ENCODE data around the gene MRPL45. TPM values are rescaled to one million over a fixed set of nuclear protein-coding genes. Genes with fewer than 3 reads are reported as not detected.

The MRPL45 gene
- total and polyA plus RNA-seq, 10 of the 15 experiments (the other 5 are each of a cell fraction or from before 2014, with no cell fraction given): 37.5 to 128 (median 59.6) TPM

DNA sequence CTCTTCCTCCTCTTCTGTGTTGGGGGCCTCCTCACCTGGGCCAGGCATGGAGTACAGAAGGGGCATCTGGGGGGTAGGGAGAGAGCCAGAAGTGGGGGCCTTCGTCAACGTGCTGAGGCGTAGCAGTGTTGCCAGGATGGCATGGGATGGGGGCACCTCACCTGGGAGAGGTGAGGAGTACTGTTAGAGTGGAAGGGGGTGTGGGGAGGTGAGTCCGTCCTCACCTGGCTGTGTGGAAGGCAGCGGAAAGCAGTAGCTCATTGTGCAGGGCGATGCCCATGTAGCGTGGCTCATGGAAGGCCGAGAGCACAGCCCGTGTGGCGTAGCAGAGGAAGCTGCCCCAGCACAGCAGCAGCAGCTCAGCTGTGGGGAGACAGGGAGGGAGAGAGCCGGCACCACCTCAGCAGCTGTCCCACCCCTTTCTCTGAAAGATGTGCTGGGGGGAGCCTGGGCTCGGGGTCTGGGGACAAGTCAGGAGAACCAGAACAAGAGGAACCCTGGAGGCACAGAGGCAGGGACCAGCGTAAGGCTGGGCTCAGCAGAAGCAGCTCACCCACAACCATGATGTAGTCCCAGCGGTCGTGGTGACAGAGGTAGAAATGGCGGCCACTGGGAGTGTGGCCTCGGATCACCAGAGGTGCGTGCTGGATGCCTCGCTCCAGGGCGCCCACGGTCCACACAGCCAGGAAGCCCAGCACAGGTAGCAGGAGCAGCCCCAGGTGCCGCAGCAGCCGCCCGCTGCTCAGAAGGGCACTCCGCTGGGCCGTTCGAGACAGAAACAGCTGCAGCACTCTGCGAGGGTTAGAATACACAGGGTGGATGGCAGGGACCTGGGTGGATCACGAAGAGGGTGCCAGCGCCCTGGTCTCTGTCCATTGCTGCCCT is 37.8 kb downstream of the MRPL45 start:
- FAIRE-seq (no peak), DNase-seq (ENCODE audit: low read depth, low spot score) (no peak), ATAC-seq (no peak)
- Histone ChIP-seq H3K27me3 (replicated peaks in 1 of 2; ENCODE audit: control insufficient read depth in 2 of 2, insufficient read depth in 2 of 2, low read length in 1 of 2) (no peaks in the 10 kb centered on the region), H4K20me1 (ENCODE audit: control insufficient read depth, insufficient read depth) (no peaks in the 10 kb centered on the region), H3K4me1 (ENCODE audit: control insufficient read depth, insufficient read depth, low read length) (no peaks in the 10 kb centered on the region), H3K4me3 (no peak overlapping the region), H3K79me2 (ENCODE audit: control insufficient read depth, insufficient read depth, low read length) (no peaks in the 10 kb centered on the region), H2AFZ (ENCODE audit: control insufficient read depth, low read depth, low read length) (no peak overlapping the region), H3K4me2 (ENCODE audit: control insufficient read depth, insufficient read depth) (no peak overlapping the region), H3K9ac (ENCODE audit: control insufficient read depth, insufficient read depth, low read length) (no peak overlapping the region), H3K9me3 (replicated peaks; ENCODE audit: control insufficient read depth, insufficient read depth, low read length) (no peaks in the 10 kb centered on the region), H3K27ac (ENCODE audit: control insufficient read depth, insufficient read depth) (no peak overlapping the region), H3K36me3 (ENCODE audit: control insufficient read depth in 2 of 2, insufficient read depth in 2 of 2, low read length in 1 of 2) (no peaks in the 10 kb centered on the region)
- BruUV-seq (replicated peaks): no TSS peak
- ChIA-PET POLR2A (no interaction called here), RAD21 (ENCODE audit: unreplicated experiment) (interaction anchor here (1.5 to 2.0 kb wide), 2 partner anchors 15 to 79 kb away, joined by 3 to 8 read pairs; no protein-coding TSS in a partner anchor), CTCF (interaction anchor here (1.0 to 4.9 kb wide), 6 partner anchors 11 to 87 kb away, joined by 3 to 36 read pairs (median 13); no protein-coding TSS in a partner anchor), SMC1A (ENCODE audit: uncharacterized antibody, unreplicated experiment) (interaction anchor here (3.4 kb wide), 1 partner anchor 79 kb away, joined by 17 read pairs; no protein-coding TSS in a partner anchor)
- in situ Hi-C loops (cut with MboI): no loop called here
- intact Hi-C loops (cut with micrococcal nuclease; ENCODE audit: unreplicated experiment): no loop called here
- 45% methylated on average over 29 of the region's 30 CpGs for WGBS (ENCODE audit: insufficient coverage, insufficient replicate concordance, low lambda C conversion rate, missing lambda C conversion rate)
- no peak for TF ChIP-seq YBX1 (IDR thresholded peaks at IDR 0.05)
- no peak for TF ChIP-seq NFYB (IDR thresholded peaks at IDR 0.05; ENCODE audit: insufficient read depth, low read depth, low read length)
- TF ChIP-seq, protein P1, sequence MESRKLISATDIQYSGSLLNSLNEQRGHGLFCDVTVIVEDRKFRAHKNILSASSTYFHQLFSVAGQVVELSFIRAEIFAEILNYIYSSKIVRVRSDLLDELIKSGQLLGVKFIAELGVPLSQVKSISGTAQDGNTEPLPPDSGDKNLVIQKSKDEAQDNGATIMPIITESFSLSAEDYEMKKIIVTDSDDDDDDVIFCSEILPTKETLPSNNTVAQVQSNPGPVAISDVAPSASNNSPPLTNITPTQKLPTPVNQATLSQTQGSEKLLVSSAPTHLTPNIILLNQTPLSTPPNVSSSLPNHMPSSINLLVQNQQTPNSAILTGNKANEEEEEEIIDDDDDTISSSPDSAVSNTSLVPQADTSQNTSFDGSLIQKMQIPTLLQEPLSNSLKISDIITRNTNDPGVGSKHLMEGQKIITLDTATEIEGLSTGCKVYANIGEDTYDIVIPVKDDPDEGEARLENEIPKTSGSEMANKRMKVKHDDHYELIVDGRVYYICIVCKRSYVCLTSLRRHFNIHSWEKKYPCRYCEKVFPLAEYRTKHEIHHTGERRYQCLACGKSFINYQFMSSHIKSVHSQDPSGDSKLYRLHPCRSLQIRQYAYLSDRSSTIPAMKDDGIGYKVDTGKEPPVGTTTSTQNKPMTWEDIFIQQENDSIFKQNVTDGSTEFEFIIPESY (IDR thresholded peaks at IDR 0.05): no peak
- TF ChIP-seq, protein P2, sequence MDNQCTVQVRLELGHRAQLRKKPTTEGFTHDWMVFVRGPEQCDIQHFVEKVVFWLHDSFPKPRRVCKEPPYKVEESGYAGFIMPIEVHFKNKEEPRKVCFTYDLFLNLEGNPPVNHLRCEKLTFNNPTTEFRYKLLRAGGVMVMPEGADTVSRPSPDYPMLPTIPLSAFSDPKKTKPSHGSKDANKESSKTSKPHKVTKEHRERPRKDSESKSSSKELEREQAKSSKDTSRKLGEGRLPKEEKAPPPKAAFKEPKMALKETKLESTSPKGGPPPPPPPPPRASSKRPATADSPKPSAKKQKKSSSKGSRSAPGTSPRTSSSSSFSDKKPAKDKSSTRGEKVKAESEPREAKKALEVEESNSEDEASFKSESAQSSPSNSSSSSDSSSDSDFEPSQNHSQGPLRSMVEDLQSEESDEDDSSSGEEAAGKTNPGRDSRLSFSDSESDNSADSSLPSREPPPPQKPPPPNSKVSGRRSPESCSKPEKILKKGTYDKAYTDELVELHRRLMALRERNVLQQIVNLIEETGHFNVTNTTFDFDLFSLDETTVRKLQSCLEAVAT (IDR thresholded peaks at IDR 0.05): no peak
- no peak for TF ChIP-seq TARDBP (IDR thresholded peaks at IDR 0.05; ENCODE audit: borderline replicate concordance)
- TF ChIP-seq SRF (IDR thresholded peaks at IDR 0.05; ENCODE audit: low read depth in 2 of 2, low read length in 2 of 2): no peak
- TF ChIP-seq IKZF2 (IDR thresholded peaks at IDR 0.05): no peak

All from GM12878 (cell line).